ENCODE measurements around the gene KIAA1958.

DNA sequence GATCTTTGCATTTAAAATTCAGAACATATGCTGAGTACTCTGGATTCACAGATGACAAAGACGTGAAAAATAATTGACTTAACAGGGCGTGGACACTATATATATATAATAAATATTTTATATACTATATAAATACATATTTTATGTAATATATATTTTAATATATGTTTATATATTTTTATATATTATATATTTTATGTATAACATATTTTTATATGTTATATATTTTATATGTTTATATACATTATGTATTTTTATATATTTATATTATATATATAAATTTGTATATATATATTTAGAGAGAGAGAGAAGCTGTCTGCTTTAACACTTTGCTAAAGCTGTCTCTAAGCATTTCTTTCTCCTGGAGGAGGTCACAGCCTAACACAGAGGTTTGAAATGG, 118.2 kb downstream of the KIAA1958 start:
- TF ChIP-seq, protein P1, sequence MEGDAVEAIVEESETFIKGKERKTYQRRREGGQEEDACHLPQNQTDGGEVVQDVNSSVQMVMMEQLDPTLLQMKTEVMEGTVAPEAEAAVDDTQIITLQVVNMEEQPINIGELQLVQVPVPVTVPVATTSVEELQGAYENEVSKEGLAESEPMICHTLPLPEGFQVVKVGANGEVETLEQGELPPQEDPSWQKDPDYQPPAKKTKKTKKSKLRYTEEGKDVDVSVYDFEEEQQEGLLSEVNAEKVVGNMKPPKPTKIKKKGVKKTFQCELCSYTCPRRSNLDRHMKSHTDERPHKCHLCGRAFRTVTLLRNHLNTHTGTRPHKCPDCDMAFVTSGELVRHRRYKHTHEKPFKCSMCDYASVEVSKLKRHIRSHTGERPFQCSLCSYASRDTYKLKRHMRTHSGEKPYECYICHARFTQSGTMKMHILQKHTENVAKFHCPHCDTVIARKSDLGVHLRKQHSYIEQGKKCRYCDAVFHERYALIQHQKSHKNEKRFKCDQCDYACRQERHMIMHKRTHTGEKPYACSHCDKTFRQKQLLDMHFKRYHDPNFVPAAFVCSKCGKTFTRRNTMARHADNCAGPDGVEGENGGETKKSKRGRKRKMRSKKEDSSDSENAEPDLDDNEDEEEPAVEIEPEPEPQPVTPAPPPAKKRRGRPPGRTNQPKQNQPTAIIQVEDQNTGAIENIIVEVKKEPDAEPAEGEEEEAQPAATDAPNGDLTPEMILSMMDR (IDR thresholded peaks at IDR 0.05), result no peak
- TF ChIP-seq POLR2A (IDR thresholded peaks at IDR 0.05), result no peak
